Activated CD4-positive, CD25-positive, alpha-beta regulatory T cell (primary cell): ENCODE data around the gene DNMBP.
"Not testable (repeated sequence)": the region's sequence is repeated elsewhere in the genome, so short reads cannot be mapped to it uniquely, and the experiment has no call there.

Source experiments
- DNase-seq, 4 experiments: peaks; one replicate each; lab custom pipeline; 2025; lab: John Stamatoyannopoulos, UW

The DNMBP gene

DNA sequence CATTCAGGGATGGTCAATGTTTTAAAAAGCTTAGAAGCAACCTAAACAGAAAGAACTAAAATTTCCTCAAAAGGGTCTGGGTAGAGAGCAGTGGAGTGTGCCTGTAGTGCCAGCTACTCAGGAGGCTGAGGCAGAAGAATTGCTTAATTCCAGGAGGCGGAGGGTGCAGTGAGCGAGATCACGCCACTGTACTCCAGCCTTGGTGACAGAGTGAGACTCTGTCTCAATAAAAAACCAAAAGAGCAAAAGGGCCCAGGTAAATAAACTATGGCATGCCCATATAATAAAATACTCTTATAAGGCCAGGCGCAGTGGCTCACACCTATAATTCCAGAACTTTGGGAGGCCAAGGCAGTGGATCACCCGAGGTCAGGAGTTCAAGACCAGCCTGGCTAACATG is 93.0 kb downstream of the DNMBP start:
- DNase-seq, result no peak

DNA sequence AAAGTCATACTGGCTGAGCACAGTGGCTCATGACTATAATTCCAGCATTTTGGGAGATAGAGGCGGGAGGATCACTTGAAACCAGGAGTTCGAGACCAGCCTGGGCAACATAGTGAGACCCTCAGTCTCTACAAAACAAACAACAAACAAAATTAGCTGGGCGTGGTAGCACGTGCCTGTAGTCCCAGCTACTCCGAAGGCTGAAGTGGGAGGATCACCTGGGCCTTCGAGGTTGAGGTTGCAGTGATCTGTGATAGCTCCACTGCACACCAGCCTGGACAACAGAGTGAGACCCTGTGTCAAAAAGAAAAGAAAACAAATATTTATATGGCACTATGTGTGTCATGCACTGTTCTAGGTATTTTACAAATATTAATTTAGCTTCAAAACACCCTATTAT is 94.3 kb downstream of the DNMBP start:
- no peak for DNase-seq

GRCh38 chr10:99914236-99914635 is 95.5 kb downstream of the DNMBP start:
- DNase-seq, result no peak

DNA sequence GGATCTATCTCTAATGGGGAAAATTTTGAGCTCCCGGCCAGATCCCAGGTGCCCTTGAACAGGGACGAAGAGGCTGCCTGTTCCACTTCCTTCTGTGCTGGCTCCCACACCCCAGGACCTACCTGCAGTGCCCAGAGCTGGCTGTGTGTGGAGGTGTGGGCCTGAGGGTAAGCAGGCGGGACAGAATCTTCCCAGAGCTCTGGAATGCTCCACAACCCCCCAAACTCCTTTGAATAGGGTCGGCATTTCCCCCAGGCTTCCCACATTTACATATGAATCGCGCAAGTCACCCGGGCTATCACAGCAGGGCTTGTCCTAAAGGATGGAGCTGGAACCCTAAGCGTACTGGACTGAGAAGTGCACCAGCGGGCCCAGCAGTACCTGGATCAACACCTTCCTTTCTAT is 95.9 kb downstream of the DNMBP start:
- no peak for DNase-seq

DNA sequence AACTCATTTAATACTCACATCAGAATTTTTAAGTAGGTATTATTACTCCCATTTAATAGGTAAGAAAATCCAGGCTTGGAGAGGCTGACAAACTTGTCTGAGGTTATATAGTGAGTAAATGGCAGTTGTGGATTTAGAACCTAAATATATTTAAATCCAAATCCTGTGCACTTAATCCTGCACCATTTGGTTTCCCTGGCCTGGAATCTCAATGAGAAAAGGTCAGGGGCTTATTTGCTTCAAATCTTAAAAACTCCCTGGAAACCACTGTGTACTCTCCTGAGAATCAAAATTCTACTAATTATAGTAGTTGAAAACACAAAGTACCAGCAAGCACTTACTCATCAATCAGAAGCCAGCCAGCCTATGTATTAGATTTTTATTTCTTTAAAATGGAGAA is 97.7 kb downstream of the DNMBP start:
- no peak for DNase-seq

- DNase-seq, result no peak
Measured at GRCh38 chr10:99908512-99908911, 101.2 kb downstream of the DNMBP start.

GRCh38 chr10:99906470-99906869 is 103.3 kb downstream of the DNMBP start:
- DNase-seq, result no peak

DNA sequence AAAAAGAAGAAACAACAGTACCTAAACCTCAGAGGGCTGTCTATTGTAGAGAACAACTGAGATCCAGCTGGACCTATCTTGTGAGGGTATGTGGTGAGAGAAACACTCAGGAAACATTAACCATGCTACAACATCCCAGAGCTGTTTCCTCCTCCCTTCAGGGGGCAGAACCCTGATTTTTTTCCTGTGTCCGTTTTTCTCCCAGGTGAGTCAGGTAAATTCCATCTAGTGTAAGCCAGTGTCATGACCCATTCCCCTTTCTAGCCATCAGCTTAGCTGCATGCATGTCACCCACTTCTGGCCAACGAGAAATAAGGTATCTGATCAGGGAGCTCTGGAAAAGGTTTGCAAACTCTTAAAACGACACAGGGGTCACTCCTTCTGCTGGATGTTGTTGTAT is 103.8 kb downstream of the DNMBP start:
- DNase-seq, result no peak

GRCh38 chr10:99895867-99896266 is 113.9 kb downstream of the DNMBP start:
- no peak for DNase-seq

- not testable (repeated sequence) for DNase-seq
Measured at GRCh38 chr10:99895066-99895465, 114.7 kb downstream of the DNMBP start.

GRCh38 chr10:99894613-99895012 is 115.1 kb downstream of the DNMBP start:
- no peak for DNase-seq

DNA sequence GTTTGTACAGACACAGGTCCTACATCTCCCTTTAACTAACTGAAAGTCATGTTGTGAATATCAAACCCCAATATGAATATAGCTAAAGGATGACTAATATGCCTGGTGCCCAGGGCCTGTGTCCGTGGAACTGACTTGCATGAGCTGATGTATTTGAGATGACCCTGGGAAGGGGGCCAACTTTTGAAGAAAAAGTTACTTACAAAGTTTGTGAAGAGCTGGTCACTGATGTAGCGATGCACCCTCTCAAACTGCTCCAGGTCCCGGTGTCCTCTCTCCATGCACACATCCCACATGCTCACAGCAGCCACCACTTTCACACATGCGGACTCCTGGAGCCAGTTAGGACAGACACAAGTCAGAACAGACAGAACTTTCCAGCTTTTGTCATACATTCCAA is 121.1 kb downstream of the DNMBP start:
- DNase-seq, result no peak

DNA sequence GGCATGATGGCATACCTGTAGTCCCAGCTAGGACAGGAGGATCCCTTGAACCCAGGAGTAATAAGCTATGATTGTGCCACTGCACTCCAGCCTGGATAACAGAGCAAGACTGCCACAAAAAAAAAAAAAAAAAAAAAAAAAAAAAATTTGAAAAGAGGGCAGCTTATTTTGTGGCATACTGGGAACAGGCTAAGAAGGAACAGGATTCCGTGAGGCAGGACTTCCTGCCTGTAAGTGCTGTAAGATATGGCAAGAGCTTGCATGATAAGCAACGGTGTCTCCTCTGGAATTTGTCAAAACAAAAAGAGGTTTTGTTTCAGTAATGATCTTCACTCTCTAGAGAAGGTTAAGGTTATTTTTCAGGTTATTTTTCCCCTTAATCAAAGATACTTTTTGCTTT is 126.2 kb downstream of the DNMBP start:
- DNase-seq, result no peak

GRCh38 chr10:99881371-99881770 is 128.4 kb downstream of the DNMBP start:
- no peak for DNase-seq

- DNase-seq, result no peak
Measured at GRCh38 chr10:99880080-99880835, 129.5 kb downstream of the DNMBP start.

DNA sequence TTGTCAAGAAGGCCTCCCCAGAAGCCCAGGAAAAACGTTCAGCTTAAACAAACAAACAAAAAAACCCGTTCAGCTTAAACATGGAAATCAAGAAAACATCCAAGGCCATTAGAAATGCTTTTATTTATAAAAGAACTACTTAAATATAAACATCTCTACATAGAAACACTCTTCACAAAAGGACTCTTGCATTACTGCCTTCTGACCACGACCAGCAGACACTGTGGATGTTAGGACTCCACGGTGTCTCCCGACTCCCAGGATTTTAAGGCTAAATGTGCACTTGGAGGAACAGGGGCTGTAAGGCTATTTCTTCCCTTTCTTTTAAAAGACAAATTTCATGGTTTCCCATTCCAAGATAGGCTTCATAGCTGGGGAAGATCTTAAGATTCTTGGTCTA is 134.3 kb downstream of the DNMBP start:
- DNase-seq, result no peak

DNA sequence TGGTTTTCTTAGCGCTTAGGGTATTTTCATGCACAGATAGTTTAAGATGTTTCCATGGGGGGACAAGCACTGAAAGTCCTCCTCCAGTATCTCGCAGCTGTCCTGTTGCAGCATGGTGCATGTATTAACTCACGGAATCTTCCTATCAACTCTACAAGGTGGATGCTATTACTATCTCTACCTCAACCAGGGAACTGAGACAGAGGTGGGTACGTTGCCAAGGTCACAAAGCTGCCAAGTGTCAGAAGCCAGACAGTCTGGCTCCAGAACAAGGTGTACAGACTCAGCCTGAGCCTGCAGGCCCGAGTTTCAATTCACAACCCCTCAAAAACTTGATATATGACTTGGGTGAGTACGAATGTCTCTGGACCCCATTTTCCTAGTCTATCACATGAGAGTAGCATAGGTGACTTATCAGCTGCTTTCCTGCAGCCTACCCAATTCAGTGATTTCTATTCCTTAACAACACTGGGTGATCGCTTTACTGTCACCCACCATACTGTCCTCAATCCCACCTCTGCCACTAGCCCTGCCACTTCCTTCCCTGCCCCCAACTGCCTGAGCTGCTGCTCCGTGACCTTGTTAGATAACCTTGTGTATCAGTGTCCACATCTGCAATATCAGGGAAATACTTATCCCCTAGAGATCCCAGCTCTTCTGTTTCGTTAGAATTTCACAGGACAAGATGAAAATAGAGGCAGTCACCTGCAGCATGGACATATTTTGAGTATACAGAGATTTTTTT is 135.2 kb downstream of the DNMBP start:
- no peak for DNase-seq

- DNase-seq, result no peak
Measured at GRCh38 chr10:99873846-99874245, 135.9 kb downstream of the DNMBP start.

- DNase-seq, result no peak
Measured at GRCh38 chr10:99872367-99873162, 137.2 kb downstream of the DNMBP start.

- DNase-seq, result no peak
Measured at GRCh38 chr10:99870123-99870730, 139.5 kb downstream of the DNMBP start.

- DNase-seq, result no peak
Measured at GRCh38 chr10:99869581-99870122, 140.1 kb downstream of the DNMBP start.

DNA sequence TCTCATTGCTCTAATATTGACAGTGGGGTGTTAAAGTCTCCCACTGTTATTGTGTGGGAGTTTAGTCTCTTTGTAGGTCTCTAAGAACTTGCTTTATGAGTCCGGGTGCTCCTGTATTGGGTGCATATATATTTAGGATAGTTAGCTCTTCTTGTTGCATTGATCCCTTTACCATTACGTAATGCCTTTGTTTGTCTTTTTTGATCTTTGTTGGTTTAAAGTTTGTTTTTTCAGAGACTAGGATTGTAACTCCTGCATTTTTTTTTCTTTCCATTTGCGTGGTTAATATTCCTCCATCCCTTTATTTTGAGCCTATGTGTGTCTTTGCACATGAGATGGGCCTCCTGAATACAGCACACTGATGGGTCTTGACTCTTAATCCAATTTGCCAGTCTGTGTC is 142.5 kb downstream of the DNMBP start:
- DNase-seq, result not testable (repeated sequence)
